Calu3 (cell line): ENCODE measurements around the gene MROH7. TPM values are rescaled to one million over a fixed set of nuclear protein-coding genes. Genes with fewer than 3 reads are reported as not detected.

Source experiments
- BruUV-seq: library from RNA; stranded (reverse); fragments of 400-500 nt; replicated peaks from 2 replicates; lab custom pipeline; 2021; lab: Mats Ljungman, UMichigan
- CTCF ChIA-PET: fragments of 300-600 bp; sonication (Branson Sonifier 250); formaldehyde crosslinking; loops from one replicate; lab custom pipeline; 2022; ENCODE audit warnings: antibody characterized with exemption; lab: Charles Lee
- DNase-seq: peaks from one replicate; pipeline ENCODE4 v3.0.0; 2022
- H3K27ac Mint-ChIP-seq: one replicate; pipeline ENCODE4 v1.8.0; 2022; ENCODE audit warnings: mixed read lengths; ENCODE audit not compliant: unreplicated experiment
- H3K27me3 Mint-ChIP-seq: one replicate; pipeline ENCODE4 v1.8.0; 2022; ENCODE audit warnings: mixed read lengths; ENCODE audit not compliant: unreplicated experiment
- H3K36me3 Mint-ChIP-seq: one replicate; pipeline ENCODE4 v1.8.0; 2022; ENCODE audit warnings: mild to moderate bottlenecking, moderate library complexity, mixed read lengths; ENCODE audit not compliant: insufficient read depth, unreplicated experiment
- H3K4me1 Mint-ChIP-seq: one replicate; pipeline ENCODE4 v1.8.0; 2022; ENCODE audit warnings: mild to moderate bottlenecking, low read depth, mixed read lengths; ENCODE audit not compliant: unreplicated experiment
- H3K4me3 Mint-ChIP-seq: one replicate; pipeline ENCODE4 v1.8.0; 2022; ENCODE audit warnings: mild to moderate bottlenecking, low read depth, moderate library complexity, mixed read lengths; ENCODE audit not compliant: unreplicated experiment
- H3K9me3 Mint-ChIP-seq: one replicate; pipeline ENCODE4 v1.8.0; 2022; ENCODE audit warnings: low read depth, mixed read lengths; ENCODE audit not compliant: unreplicated experiment
- intact Hi-C: fragments of 100-400 bp; cut with micrococcal nuclease; formaldehyde crosslinking; loops from one replicate; pipeline ENCODE4 v1.10.0; 2022; ENCODE audit not compliant: unreplicated experiment
- total RNA-seq: library from RNA; stranded (reverse); gene quantifications from 2 replicates; pipeline ENCODE4 v1.2.3, GENCODE V29; 2022
- TF ChIP-seq, protein P1 (sequence below): fragments of 200-600 bp; IDR thresholded peaks from one replicate; pipeline ENCODE4 v1.8.0; 2022; ENCODE audit warnings: antibody characterized with exemption; ENCODE audit not compliant: unreplicated experiment

The MROH7 gene
- total RNA-seq, 1 experiment from 2014 or later, result 0.71 TPM

GRCh38 chr1:54757833-54758232 lies 116.2 kb downstream of the MROH7 start:
- Mint-ChIP-seq H3K27ac (no peak overlapping the region), H3K36me3 (no peaks in the 10 kb centered on the region), H3K9me3 (no peaks in the 10 kb centered on the region), H3K4me1 (peaks cover 3% of the 10 kb centered on the region), H3K27me3 (no peaks in the 10 kb centered on the region), H3K4me3 (no peak overlapping the region)
- TF ChIP-seq, protein P1, sequence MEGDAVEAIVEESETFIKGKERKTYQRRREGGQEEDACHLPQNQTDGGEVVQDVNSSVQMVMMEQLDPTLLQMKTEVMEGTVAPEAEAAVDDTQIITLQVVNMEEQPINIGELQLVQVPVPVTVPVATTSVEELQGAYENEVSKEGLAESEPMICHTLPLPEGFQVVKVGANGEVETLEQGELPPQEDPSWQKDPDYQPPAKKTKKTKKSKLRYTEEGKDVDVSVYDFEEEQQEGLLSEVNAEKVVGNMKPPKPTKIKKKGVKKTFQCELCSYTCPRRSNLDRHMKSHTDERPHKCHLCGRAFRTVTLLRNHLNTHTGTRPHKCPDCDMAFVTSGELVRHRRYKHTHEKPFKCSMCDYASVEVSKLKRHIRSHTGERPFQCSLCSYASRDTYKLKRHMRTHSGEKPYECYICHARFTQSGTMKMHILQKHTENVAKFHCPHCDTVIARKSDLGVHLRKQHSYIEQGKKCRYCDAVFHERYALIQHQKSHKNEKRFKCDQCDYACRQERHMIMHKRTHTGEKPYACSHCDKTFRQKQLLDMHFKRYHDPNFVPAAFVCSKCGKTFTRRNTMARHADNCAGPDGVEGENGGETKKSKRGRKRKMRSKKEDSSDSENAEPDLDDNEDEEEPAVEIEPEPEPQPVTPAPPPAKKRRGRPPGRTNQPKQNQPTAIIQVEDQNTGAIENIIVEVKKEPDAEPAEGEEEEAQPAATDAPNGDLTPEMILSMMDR, result no peak
- no TSS peak for BruUV-seq
- no peak for DNase-seq
- CTCF ChIA-PET, result no interaction called here
- intact Hi-C loops, result no loop called here

DNA sequence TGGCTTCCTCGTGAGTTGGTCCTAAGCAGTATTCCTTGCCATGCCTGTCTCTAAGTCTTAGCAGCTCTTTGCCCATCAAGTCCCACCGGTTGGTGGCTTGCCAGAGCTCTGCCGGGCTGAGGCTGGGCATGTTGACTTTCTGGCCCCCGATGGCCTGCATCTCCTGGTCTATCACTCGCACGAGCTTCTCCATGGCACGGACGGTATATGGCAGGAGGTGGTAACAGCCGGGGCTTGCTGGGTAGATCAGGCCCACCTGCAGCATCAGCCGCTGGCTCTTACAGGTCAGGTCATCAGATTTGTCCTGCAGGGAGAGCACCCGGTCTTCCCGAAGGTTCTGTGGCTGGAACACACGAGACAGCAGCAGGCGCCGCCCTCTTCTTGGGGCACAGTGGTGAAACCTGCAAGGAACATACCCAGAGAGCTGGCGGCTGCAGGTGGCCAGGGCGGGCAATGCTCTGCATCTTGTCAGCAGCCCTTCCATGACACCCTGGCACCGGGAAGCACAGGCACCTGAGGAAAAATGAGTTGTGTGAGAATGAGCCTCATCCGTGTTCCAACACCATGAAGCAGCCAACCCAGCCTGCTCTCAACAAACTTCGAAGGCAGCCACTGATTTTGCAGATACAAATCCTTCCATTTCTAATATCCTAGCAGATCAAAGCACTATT lies 117.2 kb downstream of the MROH7 start:
- H3K36me3 Mint-ChIP-seq, result peaks cover 4% of the 10 kb centered on the region
- no peak for DNase-seq
- CTCF ChIA-PET, result no interaction called here
- no peaks in the 10 kb centered on the region for H3K9me3 Mint-ChIP-seq
- BruUV-seq, result no TSS peak
- no peak overlapping the region for H3K27ac Mint-ChIP-seq
- intact Hi-C loops, result no loop called here
- peaks cover 8% of the 10 kb centered on the region for H3K4me1 Mint-ChIP-seq
- H3K4me3 Mint-ChIP-seq, result no peak overlapping the region
- no peaks in the 10 kb centered on the region for H3K27me3 Mint-ChIP-seq
- TF ChIP-seq, protein P1, result no peak

Other genes starting within 250 kb of the MROH7 start
- gene SSBP3, start 235.4 kb upstream of the MROH7 start, total RNA-seq, result 16.6 and 16.7 TPM in 2 replicates
- gene ACOT11, start 93.6 kb upstream of the MROH7 start, total RNA-seq, result 10.4 TPM in 2 replicates
- not detected in 2 replicates for gene FAM151A, start 18.3 kb upstream of the MROH7 start, total RNA-seq
- 22.9 and 26.0 TPM in 2 replicates for gene TTC4, start 74.1 kb downstream of the MROH7 start, total RNA-seq
- 9.0 and 10.0 TPM in 2 replicates for gene PARS2, start 122.7 kb downstream of the MROH7 start, total RNA-seq
- 17.2 and 17.4 TPM in 2 replicates for gene TTC22, start 159.5 kb downstream of the MROH7 start, total RNA-seq
- gene DHCR24, start 245.4 kb downstream of the MROH7 start, total RNA-seq, result 448 and 469 TPM in 2 replicates